Testis (tissue), 2 donors: Measurements from ENCODE around the gene SMPDL3A.

Experiments
- CTCF ChIP-seq, 3 experiments: fragments of 450-650 bp in 2 of 3; fragments of 200-600 bp in 1 of 3; sonication (generic) in 1 of 3; IDR thresholded peaks; one replicate each; pipeline ENCODE4 v1.5.1; 2016 to 2019; ENCODE audit warnings: antibody characterized with exemption in 3 of 3, mild to moderate bottlenecking in 2 of 3, moderate library complexity in 1 of 3
- POLR2A ChIP-seq: fragments of 450-650 bp; IDR thresholded peaks from one replicate; pipeline ENCODE4 v1.6.1; 2017; ENCODE audit warnings: antibody characterized with exemption, mild to moderate bottlenecking, moderate library complexity

DNA sequence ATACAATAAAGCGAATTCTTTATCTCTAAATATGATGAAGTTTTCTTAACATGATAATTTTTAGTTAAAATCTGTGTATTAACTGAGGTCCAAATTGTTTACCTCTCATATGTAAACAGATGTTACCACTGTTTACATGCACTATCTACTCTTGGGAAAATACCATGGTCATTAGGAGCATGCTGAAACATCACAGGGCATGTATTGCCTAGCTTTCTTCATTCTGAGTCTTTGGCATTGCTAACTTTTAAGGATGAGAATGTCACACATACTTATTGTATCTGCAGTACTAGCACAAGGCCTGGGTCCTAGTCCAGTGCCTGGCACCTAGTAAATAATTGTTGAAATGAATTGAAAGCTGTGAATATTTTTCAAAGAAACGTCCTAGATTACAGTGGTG is 20.6 kb downstream of the SMPDL3A start:
- TF ChIP-seq CTCF (IDR thresholded peaks at IDR 0.05) (no peak), POLR2A (no peak)
